K562 (cell line): ENCODE measurements around the gene EIF2S2. TPM values are rescaled to one million over a fixed set of nuclear protein-coding genes. Genes with fewer than 3 reads are reported as not detected.

ENCODE experiments used
- ARID3A ChIP-seq: IDR thresholded peaks from 2 replicates; pipeline ENCODE4 v1.6.1; 2012; ENCODE audit warnings: low read depth, low read length, improper control_type of control experiment, borderline replicate concordance
- CHD2 ChIP-seq: IDR thresholded peaks from 2 replicates; pipeline ENCODE4 v1.6.1; 2011; ENCODE audit warnings: low read depth, low read length
- COPS2 ChIP-seq: fragments of 450-650 bp; conservative IDR thresholded peaks from 2 replicates; pipeline ENCODE4 v1.6.1; 2016; ENCODE audit warnings: mild to moderate bottlenecking, moderate library complexity
- ETV1 ChIP-seq: fragments of 450-650 bp; conservative IDR thresholded peaks from 2 replicates; pipeline ENCODE4 v1.6.1; 2016; ENCODE audit warnings: missing genetic modification characterization, control low read depth, low read depth, missing compliant biosample characterization
- FOXJ2 ChIP-seq: fragments of 200-800 bp; sonication (Bioruptor generic); IDR thresholded peaks from 2 replicates; pipeline ENCODE4 v1.6.1; 2016; ENCODE audit warnings: missing genetic modification characterization, missing compliant biosample characterization
- FOXK2 ChIP-seq, 2 experiments: fragments of 450-650 bp; IDR thresholded peaks in 1 of 2; conservative IDR thresholded peaks in 1 of 2; 2 replicates each; pipeline ENCODE4 v1.6.1; 2016; ENCODE audit warnings: low read depth in 2 of 2, mild to moderate bottlenecking in 1 of 2
- GABPB2 ChIP-seq: fragments of 250-450 bp; sonication (Bioruptor Pico); conservative IDR thresholded peaks from 2 replicates; pipeline ENCODE4 v1.5.1; 2021; ENCODE audit warnings: mild to moderate bottlenecking
- KDM5B ChIP-seq: fragments of 200-600 bp; sonication (generic); IDR thresholded peaks from 2 replicates; pipeline ENCODE4 v1.6.1; 2012; ENCODE audit warnings: low read depth, mild to moderate bottlenecking, moderate library complexity, low read length, control low read depth, inconsistent platforms; ENCODE audit not compliant: insufficient replicate concordance
- PTRF ChIP-seq: fragments of 450-650 bp; IDR thresholded peaks from 2 replicates; pipeline ENCODE4 v1.6.1; 2016; ENCODE audit warnings: mild to moderate bottlenecking, missing genetic modification characterization, missing compliant biosample characterization
- RHOXF2B ChIP-seq: fragments of 250-450 bp; sonication (Bioruptor Pico); conservative IDR thresholded peaks from 2 replicates; pipeline ENCODE4 v1.5.1; 2021
- SAFB2 ChIP-seq: fragments of 200-400 bp; formaldehyde crosslinking; IDR thresholded peaks from 2 replicates; pipeline ENCODE4 v1.6.1; 2018; ENCODE audit warnings: borderline replicate concordance, low read length, low read depth, moderate library complexity; ENCODE audit not compliant: severe bottlenecking
- SREBF2 ChIP-seq: sonication (generic); formaldehyde crosslinking; IDR thresholded peaks from 2 replicates; pipeline ENCODE4 v1.4.0; 2020; ENCODE audit warnings: mild to moderate bottlenecking, missing genetic modification reagents
- ZBTB49 ChIP-seq: sonication (generic); formaldehyde crosslinking; IDR thresholded peaks from 2 replicates; pipeline ENCODE4 v1.8.0; 2022; ENCODE audit warnings: missing genetic modification reagents, mild to moderate bottlenecking, borderline replicate concordance
- ZNF133 ChIP-seq: fragments of 250-450 bp; sonication (Bioruptor Pico); IDR thresholded peaks from 2 replicates; pipeline ENCODE4 v1.4.0; 2020; ENCODE audit warnings: mild to moderate bottlenecking
- ZNF184 ChIP-seq: sonication (generic); formaldehyde crosslinking; IDR thresholded peaks from 2 replicates; pipeline ENCODE4 v1.5.0; 2020; ENCODE audit warnings: missing genetic modification reagents
- ZNF3 ChIP-seq: fragments of 250-450 bp; sonication (Bioruptor Pico); IDR thresholded peaks from 2 replicates; pipeline ENCODE4 v1.5.0; 2021; ENCODE audit warnings: mild to moderate bottlenecking, moderate library complexity
- ZSCAN32 ChIP-seq: fragments of 450-650 bp; formaldehyde crosslinking; IDR thresholded peaks from 2 replicates; pipeline ENCODE4 v1.4.0; 2020; ENCODE audit warnings: mild to moderate bottlenecking, moderate library complexity
- polyA plus RNA-seq, 8 experiments: library from polyadenylated mRNA; depleted of rRNA in 4 of 8; stranded (reverse) in 5 of 8; unstranded in 3 of 8; fragments of >200 nt; fragmentation: Nextera tagmentation in 2 of 8; fragmentation: Illumina TruSeq in 1 of 8; extraction: Ambion mirVana in 2 of 8; extraction: Trizol in 1 of 8; gene quantifications; 2 replicates each; pipeline versions ENCODE4 v1.2.1 to v1.2.3, GENCODE V29; 2011 to 2014; ENCODE audit warnings: inconsistent platforms in 1 of 8, missing spikeins in 1 of 8
- total RNA-seq, 7 experiments: library from RNA; depleted of rRNA in 6 of 7; stranded (reverse); fragments of >200 nt in 6 of 7; fragmentation: Illumina TruSeq in 2 of 7; extraction: Trizol in 2 of 7; gene quantifications; 2 replicates each; pipeline versions ENCODE4 v1.2.1 to v1.2.3, GENCODE V29; 2011 to 2021; ENCODE audit warnings: low replicate concordance in 1 of 7
- TF ChIP-seq, protein P1 (sequence below): fragments of 450-650 bp; IDR thresholded peaks from 2 replicates; pipeline ENCODE4 v1.6.1; 2016; ENCODE audit warnings: borderline replicate concordance
- TF ChIP-seq, protein P2 (sequence below): sonication (generic); formaldehyde crosslinking; IDR thresholded peaks from 2 replicates; pipeline ENCODE4 v1.8.0; 2022; ENCODE audit warnings: mild to moderate bottlenecking, missing genetic modification reagents, borderline replicate concordance

The EIF2S2 gene
- total and polyA plus RNA-seq, 9 of the 15 experiments (the other 6 are each of a cell fraction or from before 2014, with no cell fraction given), result 79.7 to 220 (median 154) TPM

GRCh38 chr20:34112600-34113101 is 608 bp upstream of the EIF2S2 start (continued):
- TF ChIP-seq, protein P1, sequence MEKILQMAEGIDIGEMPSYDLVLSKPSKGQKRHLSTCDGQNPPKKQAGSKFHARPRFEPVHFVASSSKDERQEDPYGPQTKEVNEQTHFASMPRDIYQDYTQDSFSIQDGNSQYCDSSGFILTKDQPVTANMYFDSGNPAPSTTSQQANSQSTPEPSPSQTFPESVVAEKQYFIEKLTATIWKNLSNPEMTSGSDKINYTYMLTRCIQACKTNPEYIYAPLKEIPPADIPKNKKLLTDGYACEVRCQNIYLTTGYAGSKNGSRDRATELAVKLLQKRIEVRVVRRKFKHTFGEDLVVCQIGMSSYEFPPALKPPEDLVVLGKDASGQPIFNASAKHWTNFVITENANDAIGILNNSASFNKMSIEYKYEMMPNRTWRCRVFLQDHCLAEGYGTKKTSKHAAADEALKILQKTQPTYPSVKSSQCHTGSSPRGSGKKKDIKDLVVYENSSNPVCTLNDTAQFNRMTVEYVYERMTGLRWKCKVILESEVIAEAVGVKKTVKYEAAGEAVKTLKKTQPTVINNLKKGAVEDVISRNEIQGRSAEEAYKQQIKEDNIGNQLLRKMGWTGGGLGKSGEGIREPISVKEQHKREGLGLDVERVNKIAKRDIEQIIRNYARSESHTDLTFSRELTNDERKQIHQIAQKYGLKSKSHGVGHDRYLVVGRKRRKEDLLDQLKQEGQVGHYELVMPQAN, result 0 out of 2 replicates have a peak, but pooled peaks have one; percentile 18
- TF ChIP-seq ZSCAN32 (CRISPR knock-in tag) (no peak), COPS2 (no peak), SREBF2 (CRISPR knock-in tag) (no peak), ETV1 (tag) (no peak), KDM5B (peak; percentile 0), GABPB2 (CRISPR knock-in tag) (no peak), SAFB2 (no peak), FOXJ2 (peak; percentile 29), CHD2 (no peak), ARID3A (no peak), ZNF184 (CRISPR knock-in tag) (no peak), ZBTB49 (no peak), FOXK2 (conservative IDR thresholded peaks at IDR 0.05 in 1 of 2, IDR thresholded peaks at IDR 0.05 in 1 of 2; ENCODE audit: low read depth in 2 of 2) (0 out of 4 replicates have a peak, but pooled peaks of 1 of the 2 experiments have one; percentile 48), ZNF133 (no peak), ZNF3 (CRISPR knock-in tag) (no peak), PTRF (tag) (no peak), RHOXF2B (CRISPR knock-in tag) (no peak)
- TF ChIP-seq, protein P2, sequence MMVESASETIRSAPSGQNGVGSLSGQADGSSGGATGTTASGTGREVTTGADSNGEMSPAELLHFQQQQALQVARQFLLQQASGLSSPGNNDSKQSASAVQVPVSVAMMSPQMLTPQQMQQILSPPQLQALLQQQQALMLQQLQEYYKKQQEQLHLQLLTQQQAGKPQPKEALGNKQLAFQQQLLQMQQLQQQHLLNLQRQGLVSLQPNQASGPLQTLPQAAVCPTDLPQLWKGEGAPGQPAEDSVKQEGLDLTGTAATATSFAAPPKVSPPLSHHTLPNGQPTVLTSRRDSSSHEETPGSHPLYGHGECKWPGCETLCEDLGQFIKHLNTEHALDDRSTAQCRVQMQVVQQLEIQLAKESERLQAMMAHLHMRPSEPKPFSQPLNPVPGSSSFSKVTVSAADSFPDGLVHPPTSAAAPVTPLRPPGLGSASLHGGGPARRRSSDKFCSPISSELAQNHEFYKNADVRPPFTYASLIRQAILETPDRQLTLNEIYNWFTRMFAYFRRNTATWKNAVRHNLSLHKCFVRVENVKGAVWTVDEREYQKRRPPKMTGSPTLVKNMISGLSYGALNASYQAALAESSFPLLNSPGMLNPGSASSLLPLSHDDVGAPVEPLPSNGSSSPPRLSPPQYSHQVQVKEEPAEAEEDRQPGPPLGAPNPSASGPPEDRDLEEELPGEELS, result 0 out of 2 replicates have a peak, but pooled peaks have one; percentile 36
